Cardiac muscle cell (in vitro differentiated cells and primary cell): Measurements from ENCODE around the gene BIN1. TPM values are rescaled to one million over a fixed set of nuclear protein-coding genes. Genes with fewer than 3 reads are reported as not detected.

ENCODE experiments used
- DNase-seq, 2 donors: peaks; one replicate each; pipeline versions ENCODE4 v3.0.0 to v3.0.0-alpha.2; 2010 to 2017; ENCODE audit warnings: low read depth in 1 of 2, low spot score in 1 of 2
- H3K27ac ChIP-seq: fragments of 200-600 bp; sonication (generic); 2 replicates; pipeline ENCODE4 v1.5.1; 2016
- H3K27me3 ChIP-seq: fragments of 200-600 bp; sonication (generic); 2 replicates; pipeline ENCODE4 v1.6.0; 2016; ENCODE audit warnings: control low read depth
- H3K36me3 ChIP-seq: fragments of 200-600 bp; sonication (generic); 2 replicates; pipeline ENCODE4 v1.5.1; 2016; ENCODE audit warnings: control low read depth
- H3K4me1 ChIP-seq: fragments of 200-600 bp; sonication (generic); 2 replicates; pipeline ENCODE4 v1.8.1; 2017; ENCODE audit warnings: low read depth, mild to moderate bottlenecking, mixed run types
- H3K4me3 ChIP-seq: fragments of 200-600 bp; sonication (generic); 2 replicates; pipeline ENCODE4 v1.5.1; 2016; ENCODE audit warnings: mild to moderate bottlenecking
- H3K9me3 ChIP-seq: fragments of 200-600 bp; sonication (generic); 2 replicates; pipeline ENCODE4 v1.5.1; 2017; ENCODE audit warnings: low read depth, mild to moderate bottlenecking, control low read depth
- polyA plus RNA-seq: library from polyadenylated mRNA; unstranded; fragments of >200 nt; fragmentation: Nextera tagmentation; extraction: Ambion mirVana; gene quantifications from 2 replicates; pipeline ENCODE4 v1.2.1, GENCODE V29; 2016
- total RNA-seq: library from RNA; depleted of rRNA; stranded (reverse); fragments of >200 nt; gene quantifications from 2 replicates; pipeline ENCODE4 v1.2.3, GENCODE V29; 2016
- TF ChIP-seq, protein P1 (sequence below): IDR thresholded peaks from 2 replicates; pipeline ENCODE4 v1.5.1; 2012; ENCODE audit warnings: low read depth, mild to moderate bottlenecking, low read length

BIN1 gene
- total and polyA plus RNA-seq, 2 experiments from 2014 or later: 44.7 to 94.9 TPM

DNA sequence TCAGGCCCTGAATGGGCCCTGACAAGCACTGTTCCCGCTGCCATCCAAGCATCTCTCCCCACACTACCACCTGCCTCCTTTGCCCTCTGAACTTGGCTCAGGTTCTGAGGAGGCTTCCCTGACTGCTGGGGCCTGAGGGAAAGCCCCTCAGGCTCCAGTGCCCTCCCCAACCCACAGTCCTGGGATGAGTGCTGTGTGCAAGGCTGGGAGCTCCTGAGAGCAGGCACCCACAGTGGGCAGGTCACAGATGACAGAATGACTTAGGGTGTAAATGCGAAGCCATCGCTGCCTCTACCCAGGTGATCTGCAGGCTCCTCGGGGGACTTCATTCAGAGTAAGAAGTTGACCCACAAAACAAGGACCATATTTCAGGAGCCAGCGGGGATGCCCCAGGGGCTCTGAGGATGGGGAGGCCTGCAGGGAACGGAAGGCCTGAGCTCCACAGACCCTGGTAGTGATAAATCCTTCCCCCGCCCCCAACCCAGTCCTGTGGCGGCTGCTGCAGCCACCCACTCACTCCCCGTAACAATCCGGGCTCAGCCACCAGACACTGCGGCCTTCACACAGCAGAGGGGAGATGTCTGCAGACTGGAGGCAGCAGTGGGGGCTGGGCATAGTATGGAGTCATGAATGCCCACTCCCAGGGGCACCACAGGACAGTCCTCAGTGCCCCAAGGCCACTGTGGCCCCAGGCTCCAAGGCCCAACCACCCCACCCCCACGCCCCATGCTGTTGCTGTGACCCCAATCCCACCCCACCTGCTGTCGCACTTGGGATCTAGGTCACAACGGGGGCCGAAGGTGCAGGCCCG lies 8.9 kb downstream of the BIN1 start:
- DNase-seq: no peak
- Histone ChIP-seq H3K4me3 (no peak overlapping the region), H3K27ac (no peak overlapping the region), H3K4me1 (peaks cover 14% of the 10 kb centered on the region), H3K27me3 (no peaks in the 10 kb centered on the region), H3K36me3 (no peaks in the 10 kb centered on the region), H3K9me3 (no peaks in the 10 kb centered on the region)
- TF ChIP-seq, protein P1, sequence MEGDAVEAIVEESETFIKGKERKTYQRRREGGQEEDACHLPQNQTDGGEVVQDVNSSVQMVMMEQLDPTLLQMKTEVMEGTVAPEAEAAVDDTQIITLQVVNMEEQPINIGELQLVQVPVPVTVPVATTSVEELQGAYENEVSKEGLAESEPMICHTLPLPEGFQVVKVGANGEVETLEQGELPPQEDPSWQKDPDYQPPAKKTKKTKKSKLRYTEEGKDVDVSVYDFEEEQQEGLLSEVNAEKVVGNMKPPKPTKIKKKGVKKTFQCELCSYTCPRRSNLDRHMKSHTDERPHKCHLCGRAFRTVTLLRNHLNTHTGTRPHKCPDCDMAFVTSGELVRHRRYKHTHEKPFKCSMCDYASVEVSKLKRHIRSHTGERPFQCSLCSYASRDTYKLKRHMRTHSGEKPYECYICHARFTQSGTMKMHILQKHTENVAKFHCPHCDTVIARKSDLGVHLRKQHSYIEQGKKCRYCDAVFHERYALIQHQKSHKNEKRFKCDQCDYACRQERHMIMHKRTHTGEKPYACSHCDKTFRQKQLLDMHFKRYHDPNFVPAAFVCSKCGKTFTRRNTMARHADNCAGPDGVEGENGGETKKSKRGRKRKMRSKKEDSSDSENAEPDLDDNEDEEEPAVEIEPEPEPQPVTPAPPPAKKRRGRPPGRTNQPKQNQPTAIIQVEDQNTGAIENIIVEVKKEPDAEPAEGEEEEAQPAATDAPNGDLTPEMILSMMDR: no peak

DNA sequence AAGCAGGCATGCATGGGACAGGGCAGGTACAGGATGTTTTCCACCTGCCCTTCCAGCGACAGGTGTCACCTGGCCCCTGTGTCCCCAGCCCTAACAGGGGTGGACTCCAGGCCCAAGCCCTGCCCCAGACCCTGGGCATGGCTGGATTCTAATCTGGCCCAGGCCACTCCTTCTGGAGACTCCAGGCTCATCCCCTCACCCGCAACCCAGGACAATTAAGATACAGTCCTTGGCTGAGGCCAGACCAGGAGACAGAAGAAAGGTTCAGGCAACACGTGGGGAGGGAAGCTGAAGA lies 9.5 kb downstream of the BIN1 start:
- Histone ChIP-seq H3K9me3 (no peaks in the 10 kb centered on the region), H3K36me3 (no peaks in the 10 kb centered on the region), H3K27ac (no peak overlapping the region), H3K27me3 (no peaks in the 10 kb centered on the region), H3K4me1 (peaks cover 16% of the 10 kb centered on the region), H3K4me3 (no peak overlapping the region)
- DNase-seq: no peak
- TF ChIP-seq, protein P1: no peak

DNA sequence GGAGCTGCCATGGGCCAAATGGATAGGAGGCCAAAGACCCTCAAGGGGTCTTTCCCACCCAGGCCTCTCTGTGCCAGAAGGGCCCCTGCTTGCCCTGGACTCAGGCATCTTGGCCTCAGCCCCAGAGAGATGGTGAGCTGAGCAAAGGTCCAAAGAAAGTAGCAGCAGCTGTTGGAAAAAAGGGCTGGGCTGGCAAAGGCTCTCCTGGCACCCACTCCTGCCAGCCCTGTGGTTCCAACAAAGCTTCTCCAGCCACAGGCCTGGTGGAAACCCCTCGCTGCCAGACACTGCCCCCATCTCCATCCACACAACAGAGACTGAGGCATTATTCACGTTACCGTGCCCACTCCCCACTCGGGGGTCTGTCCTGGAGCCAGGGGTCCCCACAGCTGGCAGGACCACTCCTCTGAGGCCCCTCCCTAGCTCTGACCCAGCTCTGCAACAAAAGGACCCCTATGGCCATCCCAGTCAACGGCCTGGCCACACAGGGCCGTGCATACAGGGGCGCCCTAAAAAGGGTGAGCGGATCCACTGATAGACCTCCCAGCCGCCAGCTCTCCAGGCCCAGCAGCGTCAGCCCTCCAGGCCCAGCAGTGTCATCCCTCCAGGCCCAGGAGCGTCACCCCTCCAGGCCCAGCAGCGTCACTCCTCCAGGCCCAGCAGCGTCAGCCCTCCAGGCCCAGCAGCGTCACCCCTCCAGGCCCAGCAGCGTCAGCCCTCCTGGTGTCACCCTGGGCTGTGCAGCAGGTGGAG lies 10.1 kb downstream of the BIN1 start:
- Histone ChIP-seq H3K4me3 (no peak overlapping the region), H3K27me3 (no peaks in the 10 kb centered on the region), H3K36me3 (no peaks in the 10 kb centered on the region), H3K4me1 (peaks cover 16% of the 10 kb centered on the region), H3K9me3 (no peaks in the 10 kb centered on the region), H3K27ac (no peak overlapping the region)
- DNase-seq: no peak
- TF ChIP-seq, protein P1: no peak

DNA sequence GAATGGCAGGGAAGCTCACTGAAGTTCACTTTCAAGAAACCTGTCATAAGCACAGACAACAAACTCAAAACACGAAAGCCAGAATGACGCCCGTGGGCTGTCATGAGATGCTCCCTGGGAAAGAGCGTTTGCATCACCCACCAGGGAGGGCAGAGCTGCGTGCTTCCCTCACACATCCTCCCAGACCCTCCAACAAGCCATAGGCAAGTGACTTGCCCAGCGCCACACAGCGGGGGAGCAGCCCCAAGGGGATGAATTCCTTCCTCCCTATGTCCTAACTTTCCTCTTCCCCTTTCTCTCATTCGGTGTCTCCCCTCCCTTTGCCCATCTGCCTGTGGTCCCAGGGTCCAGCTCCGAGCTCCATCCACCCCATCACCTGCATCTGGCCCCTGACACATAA lies 10.7 kb downstream of the BIN1 start:
- Histone ChIP-seq H3K4me1 (peaks cover 16% of the 10 kb centered on the region), H3K27ac (no peak overlapping the region), H3K27me3 (no peaks in the 10 kb centered on the region), H3K9me3 (no peaks in the 10 kb centered on the region), H3K4me3 (no peak overlapping the region), H3K36me3 (no peaks in the 10 kb centered on the region)
- TF ChIP-seq, protein P1: no peak
- DNase-seq: no peak

DNA sequence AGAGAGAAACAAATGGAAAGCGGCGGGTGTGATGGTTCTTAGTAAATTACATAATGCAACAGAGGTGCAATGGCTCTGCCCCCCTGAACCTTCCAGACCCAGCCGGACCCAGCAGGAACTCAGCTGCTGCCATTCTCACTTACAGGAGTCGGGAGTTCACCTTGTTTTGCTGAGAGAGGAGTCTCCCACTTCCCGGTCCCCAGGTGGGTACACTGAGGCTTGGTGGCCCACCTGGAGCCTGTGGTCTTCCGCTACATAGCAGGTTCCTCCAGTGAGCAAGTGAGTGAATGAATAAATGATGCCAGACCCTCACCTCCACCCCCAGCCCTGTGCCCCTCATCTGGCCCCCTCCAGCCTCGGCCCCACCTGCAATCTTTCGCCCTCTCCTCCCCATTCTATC lies 11.2 kb downstream of the BIN1 start:
- no peak overlapping the region for H3K27ac ChIP-seq
- TF ChIP-seq, protein P1: no peak
- H3K4me1 ChIP-seq: peaks cover 16% of the 10 kb centered on the region
- H3K9me3 ChIP-seq: no peaks in the 10 kb centered on the region
- H3K4me3 ChIP-seq: no peak overlapping the region
- no peaks in the 10 kb centered on the region for H3K36me3 ChIP-seq
- DNase-seq: no peak
- no peaks in the 10 kb centered on the region for H3K27me3 ChIP-seq
